Panc1 (cell line): ENCODE results near the gene SGK1. TPM values are rescaled to one million over a fixed set of nuclear protein-coding genes. Genes with fewer than 3 reads are reported as not detected.

Experiments used
- ATAC-seq: fragments of 200-7000 bp; cut with Tn5 transposase; 2 replicates; pipeline ENCODE4 v1.9.1; 2020; ENCODE audit warnings: mild to moderate bottlenecking, moderate library complexity
- BruUV-seq: library from RNA; stranded (reverse); fragments of 400-500 nt; replicated peaks from 2 replicates; lab custom pipeline; 2021; lab: Mats Ljungman, UMichigan
- CTCF ChIA-PET: fragments of 300-600 bp; sonication (Branson Sonifier 250); formaldehyde crosslinking; loops from one replicate; lab custom pipeline; 2022; ENCODE audit warnings: antibody characterized with exemption; lab: Charles Lee
- POLR2A ChIA-PET: fragments of 300-600 bp; sonication (Branson Sonifier 250); formaldehyde crosslinking; loops from one replicate; lab custom pipeline; 2022; ENCODE audit warnings: antibody characterized with exemption; lab: Charles Lee
- DNase-seq: peaks from one replicate; pipeline ENCODE4 v3.0.0-alpha.2; 2010; ENCODE audit warnings: low read depth, low spot score
- H3K27ac ChIP-seq: 2 replicates; pipeline ENCODE4 v1.5.1; 2011; ENCODE audit warnings: mild to moderate bottlenecking, low read length, inconsistent platforms
- H3K27me3 ChIP-seq: fragments of 200-500 bp; sonication (Bioruptor generic); 2 replicates; pipeline ENCODE4 v1.6.0; 2014; ENCODE audit warnings: low read length, inconsistent platforms; ENCODE audit not compliant: control insufficient read depth, insufficient read depth
- H3K36me3 ChIP-seq: fragments of 200-500 bp; sonication (Bioruptor generic); 2 replicates; pipeline ENCODE4 v1.5.1; 2014; ENCODE audit warnings: inconsistent platforms, mild to moderate bottlenecking, low read length, moderate library complexity; ENCODE audit not compliant: control insufficient read depth, insufficient read depth
- H3K4me1 ChIP-seq: 2 replicates; pipeline ENCODE4 v1.5.1; 2011; ENCODE audit warnings: inconsistent platforms, mild to moderate bottlenecking, low read length, moderate library complexity; ENCODE audit not compliant: control insufficient read depth, insufficient read depth
- H3K4me3 ChIP-seq, 2 experiments: 2 replicates each; pipeline ENCODE4 v1.5.1; 2011 to 2012; ENCODE audit warnings: low read depth in 2 of 2, low read length in 2 of 2, mild to moderate bottlenecking in 2 of 2, inconsistent platforms in 1 of 2, moderate library complexity in 1 of 2
- H3K9me3 ChIP-seq: fragments of 200-500 bp; sonication (Bioruptor generic); 2 replicates; pipeline ENCODE4 v1.5.1; 2014; ENCODE audit warnings: low read depth, mild to moderate bottlenecking, inconsistent platforms, low read length, moderate library complexity; ENCODE audit not compliant: control insufficient read depth, insufficient read depth
- CTCF ChIP-seq: fragments of 450-650 bp; IDR thresholded peaks from 2 replicates; pipeline ENCODE4 v1.5.1; 2017; ENCODE audit warnings: mild to moderate bottlenecking
- POLR2AphosphoS5 ChIP-seq: IDR thresholded peaks from 2 replicates; pipeline ENCODE4 v1.6.1; 2012; ENCODE audit warnings: mild to moderate bottlenecking, low read depth, low read length, moderate library complexity
- REST ChIP-seq, 2 experiments: IDR thresholded peaks; 2 replicates each; pipeline ENCODE4 v1.6.1; 2011 to 2012; ENCODE audit warnings: low read depth in 2 of 2, control low read depth in 1 of 2, low read length in 1 of 2, mild to moderate bottlenecking in 1 of 2, moderate library complexity in 1 of 2; ENCODE audit not compliant: insufficient read depth in 1 of 2
- SIN3A ChIP-seq: IDR thresholded peaks from 2 replicates; pipeline ENCODE4 v1.6.1; 2012; ENCODE audit warnings: low read depth, mild to moderate bottlenecking, low read length, moderate library complexity, borderline replicate concordance; ENCODE audit not compliant: insufficient read depth
- TCF7L2 ChIP-seq: IDR thresholded peaks from 2 replicates; pipeline ENCODE4 v1.6.1; 2011; ENCODE audit warnings: mild to moderate bottlenecking, low read depth, low read length, inconsistent platforms
- in situ Hi-C: cut with HindIII; loops from 2 replicates; pipeline ENCODE4 v1.10.0; 2016; ENCODE audit warnings: low sequenced_read_pairs, low pct_unique_long_range_greater_than_20kb
- intact Hi-C: fragments of 100-400 bp; cut with micrococcal nuclease; formaldehyde crosslinking; loops from one replicate; pipeline ENCODE4 v1.10.0; 2022; ENCODE audit not compliant: unreplicated experiment
- total RNA-seq: library from RNA; stranded (reverse); gene quantifications from one replicate; pipeline ENCODE4 v1.2.1, GENCODE V29; 2021; ENCODE audit not compliant: unreplicated experiment

SGK1 gene
- total RNA-seq, 1 experiment from 2014 or later = 7.5 TPM

- intact Hi-C loops (no loop called here), in situ Hi-C loops (no loop called here)
- BruUV-seq = no TSS peak
- Histone ChIP-seq H3K27ac (no peak overlapping the region), H3K9me3 (no peaks in the 10 kb centered on the region), H3K27me3 (no peaks in the 10 kb centered on the region), H3K4me3 (no peak overlapping the region), H3K4me1 (no peaks in the 10 kb centered on the region), H3K36me3 (no peaks in the 10 kb centered on the region)
- TF ChIP-seq REST (IDR thresholded peaks at IDR 0.05; ENCODE audit: insufficient read depth in 1 of 2, low read depth in 2 of 2, low read length in 1 of 2) (no peak), SIN3A (no peak), TCF7L2 (no peak), POLR2AphosphoS5 (no peak), CTCF (no peak)
- POLR2A ChIA-PET = no interaction called here
- ATAC-seq = no peak
- CTCF ChIA-PET = no interaction called here
- DNase-seq = no peak
Measured at GRCh38 chr6:134211297-134211696, 106.6 kb downstream of the SGK1 start.

GRCh38 chr6:134207421-134207820 is 110.5 kb downstream of the SGK1 start:
- DNase-seq = no peak
- H3K27ac ChIP-seq = no peak overlapping the region
- no TSS peak for BruUV-seq
- no peak for ATAC-seq
- TF ChIP-seq SIN3A (no peak), TCF7L2 (no peak), REST (IDR thresholded peaks at IDR 0.05; ENCODE audit: insufficient read depth in 1 of 2, low read depth in 2 of 2, low read length in 1 of 2) (no peak), POLR2AphosphoS5 (no peak), CTCF (no peak)
- in situ Hi-C loops = no loop called here
- H3K4me3 ChIP-seq = no peak overlapping the region
- H3K27me3 ChIP-seq = no peaks in the 10 kb centered on the region
- no peaks in the 10 kb centered on the region for H3K36me3 ChIP-seq
- POLR2A ChIA-PET = no interaction called here
- CTCF ChIA-PET = no interaction called here
- H3K9me3 ChIP-seq = no peaks in the 10 kb centered on the region
- intact Hi-C loops = no loop called here
- no peaks in the 10 kb centered on the region for H3K4me1 ChIP-seq
